Trophoblast cell (in vitro differentiated cells and primary cell): Measurements from ENCODE around the gene LOXL1.
A peak's percentile ranks its signal among the peaks of the same experiment; 100 is the strongest.

ENCODE experiments used
- DNase-seq, 2 donors: peaks; one replicate each; pipeline ENCODE4 v3.0.0-alpha.2; 2016
- H2AFZ ChIP-seq: 2 replicates; pipeline ENCODE4 v1.6.1; 2013; ENCODE audit warnings: low read length, moderate library complexity, mild to moderate bottlenecking; ENCODE audit not compliant: insufficient read depth, poor library complexity
- H2AK5ac ChIP-seq: 2 replicates; pipeline ENCODE4 v1.6.1; 2013; ENCODE audit warnings: mild to moderate bottlenecking, low read length
- H2BK120ac ChIP-seq: 2 replicates; pipeline ENCODE4 v1.6.1; 2013; ENCODE audit warnings: low read length, mild to moderate bottlenecking, moderate library complexity; ENCODE audit not compliant: insufficient read depth, poor library complexity
- H2BK12ac ChIP-seq: 2 replicates; pipeline ENCODE4 v1.6.1; 2013; ENCODE audit warnings: mild to moderate bottlenecking, low read length, moderate library complexity
- H2BK5ac ChIP-seq: 2 replicates; pipeline ENCODE4 v1.6.1; 2013; ENCODE audit warnings: low read length, low read depth, moderate library complexity, mild to moderate bottlenecking; ENCODE audit not compliant: poor library complexity
- H3K14ac ChIP-seq: 2 replicates; pipeline ENCODE4 v1.6.1; 2013; ENCODE audit warnings: mild to moderate bottlenecking, low read length
- H3K18ac ChIP-seq: 2 replicates; pipeline ENCODE4 v1.6.1; 2013; ENCODE audit warnings: mild to moderate bottlenecking, low read length
- H3K23ac ChIP-seq: 2 replicates; pipeline ENCODE4 v1.6.1; 2013; ENCODE audit warnings: low read length
- H3K27ac ChIP-seq: 2 replicates; pipeline ENCODE4 v1.5.1; 2013; ENCODE audit warnings: low read depth, mild to moderate bottlenecking, inconsistent platforms, low read length, moderate library complexity
- H3K27me3 ChIP-seq: 2 replicates; pipeline ENCODE4 v1.6.1; 2013; ENCODE audit warnings: inconsistent platforms, mild to moderate bottlenecking, low read length, moderate library complexity; ENCODE audit not compliant: insufficient read depth
- H3K36me3 ChIP-seq, 2 experiments: 1 replicate in 1 of 2; 2 replicates in 1 of 2; pipeline ENCODE4 v1.6.1; 2013; ENCODE audit warnings: low read length in 2 of 2, mild to moderate bottlenecking in 2 of 2, moderate library complexity in 1 of 2; ENCODE audit not compliant: insufficient read depth in 2 of 2, control insufficient read depth in 1 of 2
- H3K4ac ChIP-seq: 2 replicates; pipeline ENCODE4 v1.6.1; 2013; ENCODE audit warnings: low read depth, mild to moderate bottlenecking, low read length, moderate library complexity
- H3K4me1 ChIP-seq, 2 experiments: 1 replicate in 1 of 2; 2 replicates in 1 of 2; pipeline ENCODE4 v1.6.1; 2013; ENCODE audit warnings: low read length in 2 of 2, mild to moderate bottlenecking in 2 of 2, moderate library complexity in 1 of 2; ENCODE audit not compliant: insufficient read depth in 2 of 2, control insufficient read depth in 1 of 2
- H3K4me2 ChIP-seq: 2 replicates; pipeline ENCODE4 v1.6.1; 2013; ENCODE audit warnings: inconsistent platforms, mild to moderate bottlenecking, low read length, moderate library complexity
- H3K4me3 ChIP-seq: 2 replicates; pipeline ENCODE4 v1.5.1; 2013; ENCODE audit warnings: mild to moderate bottlenecking, low read depth, low read length, inconsistent platforms
- H3K79me1 ChIP-seq: one replicate; pipeline ENCODE4 v1.6.1; 2013; ENCODE audit warnings: low read length
- H3K79me2 ChIP-seq: 2 replicates; pipeline ENCODE4 v1.6.1; 2013; ENCODE audit warnings: low read length, mild to moderate bottlenecking; ENCODE audit not compliant: control insufficient read depth, insufficient read depth, poor library complexity
- H3K9ac ChIP-seq: 2 replicates; pipeline ENCODE4 v1.6.1; 2013; ENCODE audit warnings: mild to moderate bottlenecking, low read length
- H3K9me3 ChIP-seq: 2 replicates; pipeline ENCODE4 v1.6.1; 2013; ENCODE audit warnings: low read depth, mild to moderate bottlenecking, control low read depth, inconsistent platforms, low read length; ENCODE audit not compliant: insufficient read depth
- H4K12ac ChIP-seq: 2 replicates; pipeline ENCODE4 v1.6.1; 2013; ENCODE audit warnings: low read depth, mild to moderate bottlenecking, low read length, moderate library complexity
- H4K8ac ChIP-seq: 2 replicates; pipeline ENCODE4 v1.6.1; 2013; ENCODE audit warnings: low read depth, mild to moderate bottlenecking, low read length, moderate library complexity
- H4K91ac ChIP-seq: one replicate; pipeline ENCODE4 v1.6.1; 2013; ENCODE audit warnings: low read depth, mild to moderate bottlenecking, low read length, moderate library complexity
- WGBS: extraction: QIAGEN DNeasy Blood & Tissue Kit; methylation state at CpG from one replicate; pipeline ENCODE4 v1.1.7; 2013; ENCODE audit warnings: missing lambda C conversion rate; ENCODE audit not compliant: insufficient read length, insufficient coverage; ENCODE audit errors: extremely low coverage; 5-methylcytosine and 5-hydroxymethylcytosine counted together

LOXL1 gene

GRCh38 chr15:73948396-73948795 lies 22.1 kb downstream of the LOXL1 start:
- no peak overlapping the region for H3K4me3 ChIP-seq
- no peak overlapping the region for H3K9ac ChIP-seq
- H2BK120ac ChIP-seq: no peak overlapping the region
- H3K4me1 ChIP-seq: peaks cover 23% of the 10 kb centered on the region in 2 experiments
- H3K79me2 ChIP-seq: peaks cover 4% of the 10 kb centered on the region
- H3K27ac ChIP-seq: no peak overlapping the region
- no peak overlapping the region for H2AFZ ChIP-seq
- H3K27me3 ChIP-seq: no peaks in the 10 kb centered on the region
- no peak for DNase-seq
- no peak overlapping the region for H2BK5ac ChIP-seq
- H4K91ac ChIP-seq: no peak overlapping the region
- peaks cover 5 to 8% of the 10 kb centered on the region in 2 experiments for H3K36me3 ChIP-seq
- H2AK5ac ChIP-seq: no peak overlapping the region
- H3K14ac ChIP-seq: no peak overlapping the region
- H3K23ac ChIP-seq: no peak overlapping the region
- no peak overlapping the region for H2BK12ac ChIP-seq
- H3K9me3 ChIP-seq: peaks cover 1% of the 10 kb centered on the region
- no peak overlapping the region for H4K8ac ChIP-seq
- no CpG with 5 or more reads among the region's 4 CpGs for WGBS
- H3K4ac ChIP-seq: no peak overlapping the region
- no peak overlapping the region for H3K4me2 ChIP-seq
- no peak overlapping the region for H4K12ac ChIP-seq
- no peak overlapping the region for H3K18ac ChIP-seq
- H3K79me1 ChIP-seq: peaks cover 19% of the 10 kb centered on the region

GRCh38 chr15:73948982-73949381 lies 22.7 kb downstream of the LOXL1 start:
- no peak overlapping the region for H4K91ac ChIP-seq
- H2BK120ac ChIP-seq: no peak overlapping the region
- H3K18ac ChIP-seq: no peak overlapping the region
- no peak overlapping the region for H3K9ac ChIP-seq
- no peak for DNase-seq
- H3K4me2 ChIP-seq: no peak overlapping the region
- no peak overlapping the region for H4K12ac ChIP-seq
- H3K4me3 ChIP-seq: no peak overlapping the region
- H3K4ac ChIP-seq: no peak overlapping the region
- H2BK5ac ChIP-seq: no peak overlapping the region
- no peak overlapping the region for H2BK12ac ChIP-seq
- no peak overlapping the region for H2AK5ac ChIP-seq
- H3K79me1 ChIP-seq: peaks cover 17% of the 10 kb centered on the region
- H3K79me2 ChIP-seq: peaks cover 4% of the 10 kb centered on the region
- no peak overlapping the region for H4K8ac ChIP-seq
- peaks cover 21% of the 10 kb centered on the region in 2 experiments for H3K4me1 ChIP-seq
- H3K36me3 ChIP-seq: peaks cover 5 to 8% of the 10 kb centered on the region in 2 experiments
- H3K14ac ChIP-seq: no peak overlapping the region
- no CpG with 5 or more reads among the region's 4 CpGs for WGBS
- no peak overlapping the region for H2AFZ ChIP-seq
- H3K23ac ChIP-seq: no peak overlapping the region
- no peaks in the 10 kb centered on the region for H3K27me3 ChIP-seq
- peaks cover 2% of the 10 kb centered on the region for H3K9me3 ChIP-seq
- H3K27ac ChIP-seq: no peak overlapping the region

- H3K9ac ChIP-seq: no peak overlapping the region
- no peak overlapping the region for H3K4me3 ChIP-seq
- no peak overlapping the region for H2AFZ ChIP-seq
- H3K23ac ChIP-seq: no peak overlapping the region
- H3K27ac ChIP-seq: no peak overlapping the region
- H3K4me1 ChIP-seq: peaks cover 16% of the 10 kb centered on the region in 2 experiments
- peaks cover 5 to 8% of the 10 kb centered on the region in 2 experiments for H3K36me3 ChIP-seq
- H2BK5ac ChIP-seq: no peak overlapping the region
- no peak overlapping the region for H3K18ac ChIP-seq
- H2AK5ac ChIP-seq: no peak overlapping the region
- no peak overlapping the region for H3K14ac ChIP-seq
- no peak overlapping the region for H3K4me2 ChIP-seq
- H4K91ac ChIP-seq: no peak overlapping the region
- WGBS: no CpG with 5 or more reads among the region's 10 CpGs
- peaks cover 2% of the 10 kb centered on the region for H3K9me3 ChIP-seq
- H2BK120ac ChIP-seq: no peak overlapping the region
- peaks cover 12% of the 10 kb centered on the region for H3K79me1 ChIP-seq
- no peaks in the 10 kb centered on the region for H3K27me3 ChIP-seq
- no peaks in the 10 kb centered on the region for H3K79me2 ChIP-seq
- no peak overlapping the region for H3K4ac ChIP-seq
- H4K8ac ChIP-seq: no peak overlapping the region
- no peak overlapping the region for H2BK12ac ChIP-seq
- no peak for DNase-seq
- H4K12ac ChIP-seq: no peak overlapping the region
These were observed 23.2 kb downstream of the LOXL1 start for GRCh38 chr15:73949496-73949895.

GRCh38 chr15:73950479-73950830 lies 24.2 kb downstream of the LOXL1 start:
- no peak overlapping the region for H2BK5ac ChIP-seq

More at GRCh38 chr15:73950479-73950830, 24.2 kb downstream of the LOXL1 start:
- no peak overlapping the region for H3K4ac ChIP-seq
- peaks cover 7 to 8% of the 10 kb centered on the region in 2 experiments for H3K4me1 ChIP-seq
- peak overlapping the region; percentile 38 for H4K91ac ChIP-seq
- H4K12ac ChIP-seq: no peak overlapping the region
- no peak overlapping the region for H2BK120ac ChIP-seq
- peak overlapping the region; percentile 7 for H2BK12ac ChIP-seq
- H3K14ac ChIP-seq: peak overlapping the region; percentile 4
- H3K9ac ChIP-seq: peak overlapping the region; percentile 49
- H4K8ac ChIP-seq: no peak overlapping the region
- no peaks in the 10 kb centered on the region for H3K27me3 ChIP-seq
- H2AK5ac ChIP-seq: no peak overlapping the region
- H2AFZ ChIP-seq: no peak overlapping the region
- no peak overlapping the region for H3K4me2 ChIP-seq
- peaks cover 2% of the 10 kb centered on the region for H3K9me3 ChIP-seq
- H3K79me1 ChIP-seq: peaks cover 9% of the 10 kb centered on the region
- no peaks in the 10 kb centered on the region for H3K79me2 ChIP-seq
- H3K27ac ChIP-seq: no peak overlapping the region
- H3K36me3 ChIP-seq: peaks cover 5 to 8% of the 10 kb centered on the region in 2 experiments
- no peak for DNase-seq
- no peak overlapping the region for H3K18ac ChIP-seq
- H3K23ac ChIP-seq: no peak overlapping the region
- H3K4me3 ChIP-seq: no peak overlapping the region
